Keratinocyte (primary cell): ENCODE measurements around the gene PRKCE. TPM values are rescaled to one million over a fixed set of nuclear protein-coding genes. Genes with fewer than 3 reads are reported as not detected.

ENCODE experiments used
- DNase-seq: peaks from one replicate; pipeline ENCODE4 v3.0.0-alpha.2; 2011; ENCODE audit warnings: low read depth, missing footprints, low spot score
- FAIRE-seq: peaks from 2 replicates; lab custom pipeline; 2011; peaks lifted over from hg19 to GRCh38; lab: Jason Lieb, UNC
- H2AFZ ChIP-seq: 2 replicates; pipeline ENCODE4 v1.6.0; 2012; ENCODE audit warnings: low read length, control low read depth, inconsistent platforms; ENCODE audit not compliant: control insufficient read depth
- H3K27ac ChIP-seq: 2 replicates; pipeline ENCODE4 v1.5.1; 2011; ENCODE audit warnings: low read length; ENCODE audit not compliant: control insufficient read depth, insufficient read depth
- H3K27me3 ChIP-seq: 3 replicates; pipeline ENCODE4 v1.6.0; 2011; ENCODE audit warnings: low read length; ENCODE audit not compliant: control insufficient read depth, insufficient read depth; ENCODE audit errors: extremely low read depth
- H3K36me3 ChIP-seq, 2 experiments: 2 replicates in 1 of 2; 3 replicates in 1 of 2; pipeline ENCODE4 v1.5.1; 2011; ENCODE audit warnings: low read length in 2 of 2, mild to moderate bottlenecking in 1 of 2; ENCODE audit not compliant: control insufficient read depth in 2 of 2, insufficient read depth in 2 of 2; ENCODE audit errors: extremely low read depth in 1 of 2
- H3K4me1 ChIP-seq: 3 replicates; pipeline ENCODE4 v1.5.1; 2011; ENCODE audit warnings: low read length; ENCODE audit not compliant: control insufficient read depth, insufficient read depth; ENCODE audit errors: extremely low read depth
- H3K4me2 ChIP-seq: 3 replicates; pipeline ENCODE4 v1.6.0; 2011; ENCODE audit warnings: low read depth, low read length; ENCODE audit not compliant: control insufficient read depth, insufficient read depth; ENCODE audit errors: extremely low read depth
- H3K4me3 ChIP-seq, 3 experiments: fragments of 200-600 bp in 1 of 3; sonication (generic) in 1 of 3; 2 replicates in 2 of 3; 3 replicates in 1 of 3; pipeline ENCODE4 v1.5.1; 2011 to 2016; ENCODE audit warnings: low read length in 3 of 3, mild to moderate bottlenecking in 3 of 3, control low read depth in 2 of 3, inconsistent platforms in 1 of 3, low read depth in 1 of 3, mixed read lengths in 1 of 3, mixed run types in 1 of 3, moderate library complexity in 1 of 3; ENCODE audit not compliant: control insufficient read depth in 2 of 3, insufficient read depth in 2 of 3; ENCODE audit errors: extremely low read depth in 1 of 3
- H3K79me2 ChIP-seq: 2 replicates; pipeline ENCODE4 v1.6.0; 2012; ENCODE audit warnings: low read length; ENCODE audit not compliant: control insufficient read depth, insufficient read depth
- H3K9ac ChIP-seq: 3 replicates; pipeline ENCODE4 v1.6.0; 2011; ENCODE audit warnings: low read length; ENCODE audit not compliant: control insufficient read depth, insufficient read depth; ENCODE audit errors: extremely low read depth
- H3K9me1 ChIP-seq: 3 replicates; pipeline ENCODE4 v1.6.0; 2011; ENCODE audit warnings: low read length; ENCODE audit not compliant: control insufficient read depth, insufficient read depth; ENCODE audit errors: extremely low read depth
- H3K9me3 ChIP-seq: 2 replicates; pipeline ENCODE4 v1.5.1; 2012; ENCODE audit warnings: low read depth, low read length; ENCODE audit not compliant: control insufficient read depth
- H4K20me1 ChIP-seq: 3 replicates; pipeline ENCODE4 v1.6.0; 2011; ENCODE audit warnings: low read length; ENCODE audit not compliant: control insufficient read depth, insufficient read depth; ENCODE audit errors: extremely low read depth
- EZH2 ChIP-seq: IDR thresholded peaks from one replicate; pipeline ENCODE4 v1.6.1; 2012; ENCODE audit warnings: inconsistent platforms, mild to moderate bottlenecking, low read length, moderate library complexity
- dilution Hi-C: fragments of 300-500 bp; cut with MboI; formaldehyde crosslinking; loops from one replicate; pipeline ENCODE4 v1.7.0; 2020; ENCODE audit warnings: low sequenced_read_pairs; ENCODE audit not compliant: extremely low pct_ligation_motif_present
- polyA plus RNA-seq, 5 experiments: library from polyadenylated mRNA; depleted of rRNA in 3 of 5; stranded (reverse) in 3 of 5; stranded (forward) in 1 of 5; unstranded in 1 of 5; fragments of >200 nt; gene quantifications; 1 replicate in 1 of 5; 2 replicates in 3 of 5; 3 replicates in 1 of 5; pipeline versions ENCODE4 v1.2.1 to v1.2.3, GENCODE V29; 2011 to 2012; ENCODE audit warnings: missing spikeins in 2 of 5, low read depth in 1 of 5, low replicate concordance in 1 of 5
- TF ChIP-seq, protein P1 (sequence below), 3 experiments: IDR thresholded peaks in 1 of 3; conservative IDR thresholded peaks in 1 of 3; optimal IDR thresholded peaks in 1 of 3; 2 replicates in 2 of 3; 3 replicates in 1 of 3; pipeline versions ENCODE3 to v1.5.1; 2011; ENCODE audit warnings: low read length in 3 of 3, mild to moderate bottlenecking in 3 of 3, moderate library complexity in 2 of 3, control low read depth in 1 of 3, inconsistent platforms in 1 of 3; ENCODE audit not compliant: insufficient read depth in 2 of 3; ENCODE audit errors: extremely low read depth in 1 of 3

Gene PRKCE
- polyA plus RNA-seq, 1 donor (not counting 4 experiments of a cell fraction or from before 2014, with no cell fraction given) = 2.0 TPM

DNA sequence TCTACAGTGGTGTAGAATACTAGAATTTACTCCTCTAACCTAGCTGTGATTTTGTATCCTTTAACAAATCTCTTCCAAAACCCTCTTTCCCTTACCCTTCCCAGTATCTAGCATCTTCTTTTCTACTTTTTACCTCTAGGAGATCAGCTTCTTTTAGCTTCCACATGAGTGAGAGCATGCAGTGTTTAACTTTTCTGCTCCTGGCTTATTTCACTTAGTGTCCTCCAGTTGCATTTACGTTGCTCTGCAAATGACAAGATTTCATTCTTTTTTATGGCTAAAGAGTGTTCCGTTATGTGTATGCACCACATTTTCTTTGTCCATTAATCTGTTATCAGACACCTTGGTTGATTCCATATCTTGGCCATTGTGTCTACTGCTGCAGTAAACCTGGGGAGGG, 228.5 kb downstream of the PRKCE start:
- dilution Hi-C loops = no loop called here

DNA sequence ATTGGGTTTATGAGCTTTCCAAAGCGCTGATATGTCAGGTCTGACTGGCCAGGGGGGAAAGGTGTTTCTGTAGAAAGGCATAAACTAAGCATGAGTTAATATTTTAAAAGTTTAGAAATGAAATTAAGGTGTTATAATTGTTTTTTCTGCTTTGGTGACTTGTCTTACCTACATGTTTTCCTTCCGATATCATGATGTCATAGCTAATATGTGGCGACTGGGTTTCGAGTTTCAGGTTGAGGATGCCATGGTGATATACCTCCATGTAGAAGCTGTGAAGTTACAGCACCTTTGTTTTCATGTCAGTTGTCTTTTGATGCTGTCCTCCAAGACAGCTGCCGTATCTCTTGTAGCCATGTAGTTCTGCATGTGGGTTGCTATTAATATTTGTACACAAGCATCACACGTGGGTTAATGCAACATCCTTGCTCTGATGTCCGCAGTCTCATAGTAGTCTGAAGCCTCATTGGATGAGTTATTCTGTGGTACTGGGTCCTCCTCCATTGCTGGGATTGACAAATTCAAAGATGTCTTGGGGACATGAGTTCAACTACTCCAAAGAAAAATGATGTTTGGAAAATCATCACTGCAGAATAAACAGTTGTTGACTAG, 230.6 kb downstream of the PRKCE start:
- no peak overlapping the region for H3K4me3 ChIP-seq
- no peaks in the 10 kb centered on the region for H3K4me1 ChIP-seq
- no peaks in the 10 kb centered on the region for H3K36me3 ChIP-seq
- dilution Hi-C loops = no loop called here
- no peaks in the 10 kb centered on the region for H3K79me2 ChIP-seq
- no peaks in the 10 kb centered on the region for H4K20me1 ChIP-seq
- H3K9me1 ChIP-seq = no peaks in the 10 kb centered on the region
- H3K27ac ChIP-seq = no peak overlapping the region
- H3K4me2 ChIP-seq = no peak overlapping the region
- no peak overlapping the region for H3K9ac ChIP-seq
- no peak for FAIRE-seq
- no peak for TF ChIP-seq EZH2
- no peaks in the 10 kb centered on the region for H3K27me3 ChIP-seq
- H3K9me3 ChIP-seq = no peaks in the 10 kb centered on the region
- no peak overlapping the region for H2AFZ ChIP-seq
- no peak for DNase-seq

More for the DNA sequence above, 228.5 kb downstream of the PRKCE start:
- Histone ChIP-seq H3K79me2 (no peaks in the 10 kb centered on the region), H3K9ac (no peak overlapping the region), H3K36me3 (no peaks in the 10 kb centered on the region), H3K27ac (no peak overlapping the region), H4K20me1 (no peaks in the 10 kb centered on the region), H2AFZ (no peak overlapping the region), H3K9me1 (no peaks in the 10 kb centered on the region), H3K4me3 (no peak overlapping the region), H3K4me2 (no peak overlapping the region), H3K9me3 (peaks cover 2% of the 10 kb centered on the region), H3K27me3 (no peaks in the 10 kb centered on the region), H3K4me1 (no peaks in the 10 kb centered on the region)
- DNase-seq (no peak), FAIRE-seq (no peak)
- TF ChIP-seq, protein P1, sequence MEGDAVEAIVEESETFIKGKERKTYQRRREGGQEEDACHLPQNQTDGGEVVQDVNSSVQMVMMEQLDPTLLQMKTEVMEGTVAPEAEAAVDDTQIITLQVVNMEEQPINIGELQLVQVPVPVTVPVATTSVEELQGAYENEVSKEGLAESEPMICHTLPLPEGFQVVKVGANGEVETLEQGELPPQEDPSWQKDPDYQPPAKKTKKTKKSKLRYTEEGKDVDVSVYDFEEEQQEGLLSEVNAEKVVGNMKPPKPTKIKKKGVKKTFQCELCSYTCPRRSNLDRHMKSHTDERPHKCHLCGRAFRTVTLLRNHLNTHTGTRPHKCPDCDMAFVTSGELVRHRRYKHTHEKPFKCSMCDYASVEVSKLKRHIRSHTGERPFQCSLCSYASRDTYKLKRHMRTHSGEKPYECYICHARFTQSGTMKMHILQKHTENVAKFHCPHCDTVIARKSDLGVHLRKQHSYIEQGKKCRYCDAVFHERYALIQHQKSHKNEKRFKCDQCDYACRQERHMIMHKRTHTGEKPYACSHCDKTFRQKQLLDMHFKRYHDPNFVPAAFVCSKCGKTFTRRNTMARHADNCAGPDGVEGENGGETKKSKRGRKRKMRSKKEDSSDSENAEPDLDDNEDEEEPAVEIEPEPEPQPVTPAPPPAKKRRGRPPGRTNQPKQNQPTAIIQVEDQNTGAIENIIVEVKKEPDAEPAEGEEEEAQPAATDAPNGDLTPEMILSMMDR (optimal IDR thresholded peaks at IDR 0.05 in 1 of 3, IDR thresholded peaks at IDR 0.05 in 1 of 3, conservative IDR thresholded peaks at IDR 0.05 in 1 of 3; ENCODE audit: extremely low read depth in 1 of 3, insufficient read depth in 2 of 3, low read length in 3 of 3) = no peak
- TF ChIP-seq EZH2 = no peak
